ENCODE results near the gene STK32B. TPM values are rescaled to one million over a fixed set of nuclear protein-coding genes. Genes with fewer than 3 reads are reported as not detected.

STK32B gene
- total and polyA plus RNA-seq, 7 experiments from 2014 or later, result 1.7 TPM; not detected in 6

GRCh38 chr4:5141802-5142201, 90.5 kb downstream of the STK32B start:
- DNase-seq (no peak), ATAC-seq (no peak)
- Mint-ChIP-seq H3K9me3 (peaks cover 0 to 3% (median 0%) of the 10 kb centered on the region in 11 donors), H3K4me1 (no peaks in the 10 kb centered on the region), H3K27me3 (peaks cover 0 to 10% (median 3%) of the 10 kb centered on the region in 5 donors), H3K4me3 (no peak overlapping the region), H3K27ac (no peak overlapping the region), H3K36me3 (no peaks in the 10 kb centered on the region)
- no peak overlapping the region for H3K27ac ChIP-seq (ENCODE audit: low read depth, low read length)
- H3K27me3 ChIP-seq (ENCODE audit: control insufficient read depth in 2 of 2, insufficient read depth in 2 of 2, low read length in 2 of 2), result no peaks in the 10 kb centered on the region
- CTCF ChIA-PET, result no interaction called here
- H3K36me3 ChIP-seq (ENCODE audit: control insufficient read depth in 2 of 3, insufficient read depth in 3 of 3, low read length in 3 of 3), result no peaks in the 10 kb centered on the region
- H3K9me3 ChIP-seq (ENCODE audit: control insufficient read depth in 2 of 3, low read length in 3 of 3), result no peaks in the 10 kb centered on the region
- no peaks in the 10 kb centered on the region for H3K4me1 ChIP-seq (ENCODE audit: control insufficient read depth in 2 of 2, insufficient read depth in 2 of 2, low read length in 2 of 2)
- POLR2A ChIA-PET, result no interaction called here
- intact Hi-C loops (cut with micrococcal nuclease), result loop anchor here in 1 of 2 donors (5.0 kb wide), 1 partner anchor 655 kb away; no protein-coding TSS in a partner anchor
- H3K4me3 ChIP-seq (ENCODE audit: low read length), result no peak overlapping the region

DNA sequence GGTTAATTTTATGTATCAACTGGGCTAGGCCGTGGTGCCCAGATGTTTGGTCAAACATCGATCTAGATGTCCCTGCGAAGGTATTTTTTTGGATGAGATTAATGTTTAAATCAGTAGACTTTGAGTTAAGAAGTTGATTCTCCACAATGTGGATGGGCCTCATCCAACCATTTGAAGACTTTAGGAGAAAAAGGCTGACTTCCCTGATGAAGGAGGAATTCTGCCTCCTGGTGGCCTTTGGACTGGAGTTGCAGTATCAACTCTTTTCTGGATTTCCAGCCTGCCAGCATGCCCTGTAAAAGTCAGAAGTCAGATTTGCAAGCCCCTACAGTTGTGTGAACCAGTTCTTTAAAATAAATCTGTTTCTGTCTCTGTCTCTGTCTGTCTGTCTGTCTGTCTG, 91.4 kb downstream of the STK32B start:
- intact Hi-C loops (cut with micrococcal nuclease), result loop anchor here in 1 of 2 donors (5.0 kb wide), 1 partner anchor 655 kb away; no protein-coding TSS in a partner anchor
- POLR2A ChIA-PET, result no interaction called here
- H3K27me3 ChIP-seq (ENCODE audit: control insufficient read depth in 2 of 2, insufficient read depth in 2 of 2, low read length in 2 of 2), result no peaks in the 10 kb centered on the region
- H3K36me3 Mint-ChIP-seq, result no peaks in the 10 kb centered on the region
- no peaks in the 10 kb centered on the region for H3K4me1 ChIP-seq (ENCODE audit: control insufficient read depth in 2 of 2, insufficient read depth in 2 of 2, low read length in 2 of 2)
- H3K4me1 Mint-ChIP-seq, result no peaks in the 10 kb centered on the region
- CTCF ChIA-PET, result no interaction called here
- ATAC-seq (no peak), DNase-seq (no peak)
- no peaks in the 10 kb centered on the region for H3K36me3 ChIP-seq (ENCODE audit: control insufficient read depth in 2 of 3, insufficient read depth in 3 of 3, low read length in 3 of 3)
- no peak overlapping the region for H3K27ac ChIP-seq (ENCODE audit: low read depth, low read length)
- H3K27me3 Mint-ChIP-seq, result peaks cover 0 to 10% (median 3%) of the 10 kb centered on the region in 5 donors
- no peak overlapping the region for H3K27ac Mint-ChIP-seq
- H3K9me3 ChIP-seq (ENCODE audit: control insufficient read depth in 2 of 3, low read length in 3 of 3), result no peaks in the 10 kb centered on the region
- no peak overlapping the region for H3K4me3 ChIP-seq (ENCODE audit: low read length)
- H3K9me3 Mint-ChIP-seq, result peaks cover 0 to 3% (median 0%) of the 10 kb centered on the region in 11 donors
- H3K4me3 Mint-ChIP-seq, result no peak overlapping the region

- intact Hi-C loops (cut with micrococcal nuclease), result loop anchor here in 1 of 2 donors (5.0 kb wide), 1 partner anchor 656 kb away; no protein-coding TSS in a partner anchor
- ChIA-PET POLR2A (no interaction called here), CTCF (no interaction called here)
- no peaks in the 10 kb centered on the region for H3K27me3 ChIP-seq (ENCODE audit: control insufficient read depth in 2 of 2, insufficient read depth in 2 of 2, low read length in 2 of 2)
- no peaks in the 10 kb centered on the region for H3K4me1 ChIP-seq (ENCODE audit: control insufficient read depth in 2 of 2, insufficient read depth in 2 of 2, low read length in 2 of 2)
- no peak for DNase-seq
- H3K9me3 Mint-ChIP-seq, result peaks cover 0 to 3% (median 0%) of the 10 kb centered on the region in 11 donors
- ATAC-seq, result no peak
- no peak overlapping the region for H3K4me3 Mint-ChIP-seq
- H3K4me3 ChIP-seq (ENCODE audit: low read length), result no peak overlapping the region
- H3K27ac Mint-ChIP-seq, result no peak overlapping the region
- no peaks in the 10 kb centered on the region for H3K4me1 Mint-ChIP-seq
- H3K36me3 ChIP-seq (ENCODE audit: control insufficient read depth in 2 of 3, insufficient read depth in 3 of 3, low read length in 3 of 3), result no peaks in the 10 kb centered on the region
- no peaks in the 10 kb centered on the region for H3K36me3 Mint-ChIP-seq
- no peak overlapping the region for H3K27ac ChIP-seq (ENCODE audit: low read depth, low read length)
- H3K27me3 Mint-ChIP-seq, result peaks cover 0 to 9% (median 3%) of the 10 kb centered on the region in 5 donors
- no peaks in the 10 kb centered on the region for H3K9me3 ChIP-seq (ENCODE audit: control insufficient read depth in 2 of 3, low read length in 3 of 3)
Measured at GRCh38 chr4:5143306-5143861, 92.1 kb downstream of the STK32B start.

GRCh38 chr4:5143940-5144339, 92.7 kb downstream of the STK32B start:
- H3K36me3 Mint-ChIP-seq, result no peaks in the 10 kb centered on the region
- H3K4me1 Mint-ChIP-seq, result no peaks in the 10 kb centered on the region
- H3K4me3 ChIP-seq (ENCODE audit: low read length), result no peak overlapping the region

DNA sequence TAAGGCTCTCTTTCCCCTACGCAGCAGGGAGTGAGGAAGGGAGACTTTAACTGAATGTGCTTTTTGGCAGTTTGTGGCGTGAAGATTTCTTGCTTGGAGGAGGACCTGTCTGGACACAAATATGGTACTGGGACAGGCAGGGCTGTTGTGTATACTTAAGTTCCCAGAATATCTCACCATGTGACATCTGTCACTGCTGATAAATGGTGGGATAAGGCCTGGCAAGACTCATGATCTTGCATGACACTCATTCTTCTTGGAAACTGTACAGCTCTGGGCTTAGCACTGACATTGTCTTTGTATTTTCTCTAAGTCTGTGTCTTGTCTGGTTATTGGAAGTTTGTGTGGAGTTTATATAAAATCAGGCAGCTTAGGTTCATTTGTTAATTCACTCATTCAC, 93.1 kb downstream of the STK32B start:
- no peaks in the 10 kb centered on the region for H3K9me3 Mint-ChIP-seq
- H3K36me3 Mint-ChIP-seq, result no peaks in the 10 kb centered on the region
- Histone ChIP-seq H3K4me1 (ENCODE audit: control insufficient read depth in 2 of 2, insufficient read depth in 2 of 2, low read length in 2 of 2) (no peaks in the 10 kb centered on the region), H3K27me3 (ENCODE audit: control insufficient read depth in 2 of 2, insufficient read depth in 2 of 2, low read length in 2 of 2) (no peaks in the 10 kb centered on the region), H3K36me3 (ENCODE audit: control insufficient read depth in 2 of 3, insufficient read depth in 3 of 3, low read length in 3 of 3) (no peaks in the 10 kb centered on the region), H3K9me3 (ENCODE audit: control insufficient read depth in 2 of 3, low read length in 3 of 3) (no peaks in the 10 kb centered on the region), H3K4me3 (ENCODE audit: low read length) (no peak overlapping the region), H3K27ac (ENCODE audit: low read depth, low read length) (no peak overlapping the region)
- no peak for ATAC-seq
- no peak overlapping the region for H3K4me3 Mint-ChIP-seq
- ChIA-PET CTCF (no interaction called here), POLR2A (no interaction called here)
- H3K27ac Mint-ChIP-seq, result no peak overlapping the region
- H3K27me3 Mint-ChIP-seq, result peaks cover 0 to 9% (median 0%) of the 10 kb centered on the region in 5 donors
- DNase-seq, result no peak
- H3K4me1 Mint-ChIP-seq, result no peaks in the 10 kb centered on the region
- intact Hi-C loops (cut with micrococcal nuclease), result loop anchor here in 1 of 2 donors (5.0 kb wide), 1 partner anchor 657 kb away; no protein-coding TSS in a partner anchor

More at GRCh38 chr4:5143940-5144339, 92.7 kb downstream of the STK32B start:
- DNase-seq (no peak), ATAC-seq (no peak)
- Histone ChIP-seq H3K36me3 (ENCODE audit: control insufficient read depth in 2 of 3, insufficient read depth in 3 of 3, low read length in 3 of 3) (no peaks in the 10 kb centered on the region), H3K27me3 (ENCODE audit: control insufficient read depth in 2 of 2, insufficient read depth in 2 of 2, low read length in 2 of 2) (no peaks in the 10 kb centered on the region), H3K4me1 (ENCODE audit: control insufficient read depth in 2 of 2, insufficient read depth in 2 of 2, low read length in 2 of 2) (no peaks in the 10 kb centered on the region), H3K27ac (ENCODE audit: low read depth, low read length) (no peak overlapping the region), H3K9me3 (ENCODE audit: control insufficient read depth in 2 of 3, low read length in 3 of 3) (no peaks in the 10 kb centered on the region)
- Mint-ChIP-seq H3K27me3 (peaks cover 0 to 4% (median 3%) of the 10 kb centered on the region in 5 donors), H3K9me3 (no peaks in the 10 kb centered on the region), H3K4me3 (no peak overlapping the region), H3K27ac (no peak overlapping the region)
- ChIA-PET POLR2A (no interaction called here), CTCF (no interaction called here)
- intact Hi-C loops (cut with micrococcal nuclease), result loop anchor here in 1 of 2 donors (5.0 kb wide), 1 partner anchor 657 kb away; no protein-coding TSS in a partner anchor

- POLR2A ChIA-PET, result no interaction called here
- no peak overlapping the region for H3K4me3 ChIP-seq (ENCODE audit: low read length)
- H3K27ac ChIP-seq (ENCODE audit: low read depth, low read length), result no peak overlapping the region
- H3K36me3 ChIP-seq (ENCODE audit: control insufficient read depth in 2 of 3, insufficient read depth in 3 of 3, low read length in 3 of 3), result no peaks in the 10 kb centered on the region
- H3K9me3 Mint-ChIP-seq, result peaks cover 0 to 5% (median 0%) of the 10 kb centered on the region in 11 donors
- CTCF ChIA-PET, result no interaction called here
- no peak overlapping the region for H3K27ac Mint-ChIP-seq
- H3K9me3 ChIP-seq (ENCODE audit: control insufficient read depth in 2 of 3, low read length in 3 of 3), result no peaks in the 10 kb centered on the region
- H3K4me3 Mint-ChIP-seq, result no peak overlapping the region
- no peaks in the 10 kb centered on the region for H3K36me3 Mint-ChIP-seq
- DNase-seq, result no peak
- H3K27me3 ChIP-seq (ENCODE audit: control insufficient read depth in 2 of 2, insufficient read depth in 2 of 2, low read length in 2 of 2), result no peaks in the 10 kb centered on the region
- no peaks in the 10 kb centered on the region for H3K4me1 Mint-ChIP-seq
- intact Hi-C loops (cut with micrococcal nuclease), result no loop called here
- H3K27me3 Mint-ChIP-seq, result peaks cover 0 to 14% (median 3%) of the 10 kb centered on the region in 5 donors
- no peak for ATAC-seq
- no peaks in the 10 kb centered on the region for H3K4me1 ChIP-seq (ENCODE audit: control insufficient read depth in 2 of 2, insufficient read depth in 2 of 2, low read length in 2 of 2)
Measured at GRCh38 chr4:5146248-5146647, 95.0 kb downstream of the STK32B start.

- DNase-seq, result no peak
- ATAC-seq, result no peak
- Mint-ChIP-seq H3K27ac (no peak overlapping the region), H3K9me3 (peaks cover 0 to 8% (median 2%) of the 10 kb centered on the region in 11 donors), H3K4me3 (no peak overlapping the region), H3K4me1 (no peaks in the 10 kb centered on the region), H3K27me3 (peaks cover 0 to 16% (median 11%) of the 10 kb centered on the region in 5 donors), H3K36me3 (no peaks in the 10 kb centered on the region)
- no peak overlapping the region for H3K27ac ChIP-seq (ENCODE audit: low read depth, low read length)
- no peaks in the 10 kb centered on the region for H3K4me1 ChIP-seq (ENCODE audit: control insufficient read depth in 2 of 2, insufficient read depth in 2 of 2, low read length in 2 of 2)
- no peaks in the 10 kb centered on the region for H3K36me3 ChIP-seq (ENCODE audit: control insufficient read depth in 2 of 3, insufficient read depth in 3 of 3, low read length in 3 of 3)
- intact Hi-C loops (cut with micrococcal nuclease), result no loop called here
- ChIA-PET CTCF (no interaction called here), POLR2A (no interaction called here)
- no peaks in the 10 kb centered on the region for H3K27me3 ChIP-seq (ENCODE audit: control insufficient read depth in 2 of 2, insufficient read depth in 2 of 2, low read length in 2 of 2)
- no peaks in the 10 kb centered on the region for H3K9me3 ChIP-seq (ENCODE audit: control insufficient read depth in 2 of 3, low read length in 3 of 3)
- H3K4me3 ChIP-seq (ENCODE audit: low read length), result no peak overlapping the region
Measured at GRCh38 chr4:5152521-5152920, 101.2 kb downstream of the STK32B start.

Measured in naive thymus-derived CD4-positive, alpha-beta T cell (primary cell).